Trophoblast cell (in vitro differentiated cells and primary cell): ENCODE measurements around the gene SLC6A11.

Source experiments
- DNase-seq, 2 donors: peaks; one replicate each; pipeline ENCODE4 v3.0.0-alpha.2; 2016
- H2AFZ ChIP-seq: 2 replicates; pipeline ENCODE4 v1.6.1; 2013; ENCODE audit warnings: low read length, moderate library complexity, mild to moderate bottlenecking; ENCODE audit not compliant: insufficient read depth, poor library complexity
- H2AK5ac ChIP-seq: 2 replicates; pipeline ENCODE4 v1.6.1; 2013; ENCODE audit warnings: mild to moderate bottlenecking, low read length
- H2BK120ac ChIP-seq: 2 replicates; pipeline ENCODE4 v1.6.1; 2013; ENCODE audit warnings: low read length, mild to moderate bottlenecking, moderate library complexity; ENCODE audit not compliant: insufficient read depth, poor library complexity
- H2BK12ac ChIP-seq: 2 replicates; pipeline ENCODE4 v1.6.1; 2013; ENCODE audit warnings: mild to moderate bottlenecking, low read length, moderate library complexity
- H2BK5ac ChIP-seq: 2 replicates; pipeline ENCODE4 v1.6.1; 2013; ENCODE audit warnings: low read length, low read depth, moderate library complexity, mild to moderate bottlenecking; ENCODE audit not compliant: poor library complexity
- H3K14ac ChIP-seq: 2 replicates; pipeline ENCODE4 v1.6.1; 2013; ENCODE audit warnings: mild to moderate bottlenecking, low read length
- H3K18ac ChIP-seq: 2 replicates; pipeline ENCODE4 v1.6.1; 2013; ENCODE audit warnings: mild to moderate bottlenecking, low read length
- H3K23ac ChIP-seq: 2 replicates; pipeline ENCODE4 v1.6.1; 2013; ENCODE audit warnings: low read length
- H3K27ac ChIP-seq: 2 replicates; pipeline ENCODE4 v1.5.1; 2013; ENCODE audit warnings: low read depth, mild to moderate bottlenecking, inconsistent platforms, low read length, moderate library complexity
- H3K27me3 ChIP-seq: 2 replicates; pipeline ENCODE4 v1.6.1; 2013; ENCODE audit warnings: inconsistent platforms, mild to moderate bottlenecking, low read length, moderate library complexity; ENCODE audit not compliant: insufficient read depth
- H3K36me3 ChIP-seq, 2 experiments: 1 replicate in 1 of 2; 2 replicates in 1 of 2; pipeline ENCODE4 v1.6.1; 2013; ENCODE audit warnings: low read length in 2 of 2, mild to moderate bottlenecking in 2 of 2, moderate library complexity in 1 of 2; ENCODE audit not compliant: insufficient read depth in 2 of 2, control insufficient read depth in 1 of 2
- H3K4ac ChIP-seq: 2 replicates; pipeline ENCODE4 v1.6.1; 2013; ENCODE audit warnings: low read depth, mild to moderate bottlenecking, low read length, moderate library complexity
- H3K4me1 ChIP-seq, 2 experiments: 1 replicate in 1 of 2; 2 replicates in 1 of 2; pipeline ENCODE4 v1.6.1; 2013; ENCODE audit warnings: low read length in 2 of 2, mild to moderate bottlenecking in 2 of 2, moderate library complexity in 1 of 2; ENCODE audit not compliant: insufficient read depth in 2 of 2, control insufficient read depth in 1 of 2
- H3K4me2 ChIP-seq: 2 replicates; pipeline ENCODE4 v1.6.1; 2013; ENCODE audit warnings: inconsistent platforms, mild to moderate bottlenecking, low read length, moderate library complexity
- H3K4me3 ChIP-seq: 2 replicates; pipeline ENCODE4 v1.5.1; 2013; ENCODE audit warnings: mild to moderate bottlenecking, low read depth, low read length, inconsistent platforms
- H3K79me1 ChIP-seq: one replicate; pipeline ENCODE4 v1.6.1; 2013; ENCODE audit warnings: low read length
- H3K79me2 ChIP-seq: 2 replicates; pipeline ENCODE4 v1.6.1; 2013; ENCODE audit warnings: low read length, mild to moderate bottlenecking; ENCODE audit not compliant: control insufficient read depth, insufficient read depth, poor library complexity
- H3K9ac ChIP-seq: 2 replicates; pipeline ENCODE4 v1.6.1; 2013; ENCODE audit warnings: mild to moderate bottlenecking, low read length
- H3K9me3 ChIP-seq: 2 replicates; pipeline ENCODE4 v1.6.1; 2013; ENCODE audit warnings: low read depth, mild to moderate bottlenecking, control low read depth, inconsistent platforms, low read length; ENCODE audit not compliant: insufficient read depth
- H4K12ac ChIP-seq: 2 replicates; pipeline ENCODE4 v1.6.1; 2013; ENCODE audit warnings: low read depth, mild to moderate bottlenecking, low read length, moderate library complexity
- H4K8ac ChIP-seq: 2 replicates; pipeline ENCODE4 v1.6.1; 2013; ENCODE audit warnings: low read depth, mild to moderate bottlenecking, low read length, moderate library complexity
- H4K91ac ChIP-seq: one replicate; pipeline ENCODE4 v1.6.1; 2013; ENCODE audit warnings: low read depth, mild to moderate bottlenecking, low read length, moderate library complexity
- WGBS: extraction: QIAGEN DNeasy Blood & Tissue Kit; methylation state at CpG from one replicate; pipeline ENCODE4 v1.1.7; 2013; ENCODE audit warnings: missing lambda C conversion rate; ENCODE audit not compliant: insufficient read length, insufficient coverage; ENCODE audit errors: extremely low coverage; 5-methylcytosine and 5-hydroxymethylcytosine counted together

SLC6A11 gene

GRCh38 chr3:10917176-10917575 lies 101.1 kb downstream of the SLC6A11 start:
- no peaks in the 10 kb centered on the region for H3K36me3 ChIP-seq
- no peak overlapping the region for H3K4me2 ChIP-seq
- no peak overlapping the region for H3K4ac ChIP-seq
- H3K18ac ChIP-seq, result no peak overlapping the region
- no peak overlapping the region for H3K27ac ChIP-seq
- H2AFZ ChIP-seq, result no peak overlapping the region
- no peak overlapping the region for H4K8ac ChIP-seq
- H3K9ac ChIP-seq, result no peak overlapping the region
- H4K12ac ChIP-seq, result no peak overlapping the region
- no peak overlapping the region for H2BK5ac ChIP-seq
- H2BK12ac ChIP-seq, result no peak overlapping the region
- no peaks in the 10 kb centered on the region for H3K27me3 ChIP-seq
- no peaks in the 10 kb centered on the region for H3K79me1 ChIP-seq
- H3K9me3 ChIP-seq, result peaks cover 8% of the 10 kb centered on the region
- no peak overlapping the region for H3K14ac ChIP-seq
- no peak overlapping the region for H3K23ac ChIP-seq
- no peak overlapping the region for H2AK5ac ChIP-seq
- H3K4me3 ChIP-seq, result no peak overlapping the region
- peak; percentile 46 to 66 for DNase-seq
- no peak overlapping the region for H4K91ac ChIP-seq
- no peaks in the 10 kb centered on the region for H3K4me1 ChIP-seq
- H2BK120ac ChIP-seq, result no peak overlapping the region
- WGBS, result no CpG with 5 or more reads among the region's 3 CpGs
- H3K79me2 ChIP-seq, result no peaks in the 10 kb centered on the region

GRCh38 chr3:10918011-10918410 lies 102.0 kb downstream of the SLC6A11 start:
- no peak overlapping the region for H2BK120ac ChIP-seq
- H3K9me3 ChIP-seq, result peaks cover 6% of the 10 kb centered on the region
- no peak overlapping the region for H3K14ac ChIP-seq
- no peak overlapping the region for H3K18ac ChIP-seq
- no peaks in the 10 kb centered on the region for H3K27me3 ChIP-seq
- no CpG with 5 or more reads among the region's 11 CpGs for WGBS
- H4K91ac ChIP-seq, result no peak overlapping the region
- no peak overlapping the region for H3K27ac ChIP-seq
- H3K23ac ChIP-seq, result no peak overlapping the region
- no peaks in the 10 kb centered on the region for H3K4me1 ChIP-seq
- H2AFZ ChIP-seq, result no peak overlapping the region
- no peak overlapping the region for H2BK5ac ChIP-seq
- no peak overlapping the region for H3K4me2 ChIP-seq
- H3K4ac ChIP-seq, result no peak overlapping the region
- no peaks in the 10 kb centered on the region for H3K79me2 ChIP-seq
- H3K4me3 ChIP-seq, result peak overlapping the region; percentile 31
- no peak overlapping the region for H2AK5ac ChIP-seq
- H3K79me1 ChIP-seq, result no peaks in the 10 kb centered on the region
- H2BK12ac ChIP-seq, result no peak overlapping the region
- no peak overlapping the region for H4K8ac ChIP-seq
- no peak for DNase-seq
- H3K36me3 ChIP-seq, result no peaks in the 10 kb centered on the region
- no peak overlapping the region for H4K12ac ChIP-seq
- no peak overlapping the region for H3K9ac ChIP-seq

- H3K23ac ChIP-seq, result no peak overlapping the region
- no peak overlapping the region for H2BK12ac ChIP-seq
- whole genome bisulfite sequencing, result no CpG with 5 or more reads among the region's 5 CpGs
- H2AFZ ChIP-seq, result no peak overlapping the region
- no peak overlapping the region for H3K4me3 ChIP-seq
- H3K4me1 ChIP-seq, result no peaks in the 10 kb centered on the region
- DNase-seq, result no peak
- no peak overlapping the region for H3K4me2 ChIP-seq
- no peaks in the 10 kb centered on the region for H3K79me1 ChIP-seq
- no peak overlapping the region for H3K9ac ChIP-seq
- H2AK5ac ChIP-seq, result no peak overlapping the region
- H3K36me3 ChIP-seq, result no peaks in the 10 kb centered on the region
- peaks cover 2% of the 10 kb centered on the region for H3K9me3 ChIP-seq
- H3K27me3 ChIP-seq, result no peaks in the 10 kb centered on the region
- H4K8ac ChIP-seq, result no peak overlapping the region
- no peak overlapping the region for H4K91ac ChIP-seq
- no peak overlapping the region for H2BK120ac ChIP-seq
- H2BK5ac ChIP-seq, result no peak overlapping the region
- H4K12ac ChIP-seq, result no peak overlapping the region
- H3K27ac ChIP-seq, result no peak overlapping the region
- H3K18ac ChIP-seq, result no peak overlapping the region
- no peaks in the 10 kb centered on the region for H3K79me2 ChIP-seq
- no peak overlapping the region for H3K14ac ChIP-seq
- no peak overlapping the region for H3K4ac ChIP-seq
These were observed 103.6 kb downstream of the SLC6A11 start for GRCh38 chr3:10919636-10920035.

- H3K79me1 ChIP-seq, result no peaks in the 10 kb centered on the region
- H3K36me3 ChIP-seq, result no peaks in the 10 kb centered on the region
- H3K4me1 ChIP-seq, result no peaks in the 10 kb centered on the region
- no peak overlapping the region for H2BK12ac ChIP-seq
- no peak overlapping the region for H4K12ac ChIP-seq
- H2BK5ac ChIP-seq, result no peak overlapping the region
- H2BK120ac ChIP-seq, result no peak overlapping the region
- peaks cover 3% of the 10 kb centered on the region for H3K9me3 ChIP-seq
- no peak overlapping the region for H3K4ac ChIP-seq
- H3K4me2 ChIP-seq, result no peak overlapping the region
- H3K18ac ChIP-seq, result no peak overlapping the region
- no peak overlapping the region for H2AFZ ChIP-seq
- no peak overlapping the region for H3K9ac ChIP-seq
- H3K79me2 ChIP-seq, result no peaks in the 10 kb centered on the region
- no peak for DNase-seq
- no CpG with 5 or more reads among the region's 14 CpGs for WGBS
- H3K23ac ChIP-seq, result no peak overlapping the region
- peak overlapping the region; percentile 7 for H3K4me3 ChIP-seq
- no peak overlapping the region for H4K8ac ChIP-seq
- no peak overlapping the region for H3K14ac ChIP-seq
- H3K27ac ChIP-seq, result no peak overlapping the region
- no peak overlapping the region for H4K91ac ChIP-seq
- H2AK5ac ChIP-seq, result no peak overlapping the region
- H3K27me3 ChIP-seq, result no peaks in the 10 kb centered on the region
These were observed 109.6 kb downstream of the SLC6A11 start for GRCh38 chr3:10925436-10926255.
